HepG2 (cell line): ENCODE results near the gene SLC25A45. TPM values are rescaled to one million over a fixed set of nuclear protein-coding genes. Genes with fewer than 3 reads are reported as not detected.

ENCODE experiments used
- ATAC-seq: fragments of 200-7000 bp; cut with Tn5 transposase; 3 replicates; pipeline ENCODE4 v1.9.1; 2020; ENCODE audit warnings: mild to moderate bottlenecking, moderate library complexity
- BruUV-seq: library from RNA; stranded (reverse); fragments of 400-500 nt; replicated peaks from 2 replicates; lab custom pipeline; 2021; lab: Mats Ljungman, UMichigan
- CTCF ChIA-PET: fragments of 300-600 bp; formaldehyde crosslinking; extraction: SDS; loops from one replicate; lab custom pipeline; 2021; ENCODE audit warnings: low total read pairs, inconsistent platforms, low intra/inter-chr PET ratio; lab: Yijun Ruan, JAX
- POLR2A ChIA-PET: fragments of 350-600 bp; sonication (Branson Sonifier 250); formaldehyde crosslinking; loops from one replicate; lab custom pipeline; 2020; ENCODE audit warnings: antibody characterized with exemption, inconsistent platforms; lab: Yijun Ruan, JAX
- DNase-seq: peaks from one replicate; pipeline ENCODE4 v3.0.0-alpha.2; 2015; ENCODE audit warnings: low spot score
- FAIRE-seq: peaks from 3 replicates; lab custom pipeline; 2011; peaks lifted over from hg19 to GRCh38; lab: Jason Lieb, UNC
- H2AFZ ChIP-seq: one replicate; pipeline ENCODE4 v1.6.1; 2011; ENCODE audit warnings: low read length, inconsistent platforms
- H3K27ac ChIP-seq: fragments of 300-600 bp; 3 replicates; pipeline ENCODE4 v1.8.0; 2011; ENCODE audit warnings: mixed run types, mild to moderate bottlenecking, mixed read lengths, low read length, inconsistent platforms; ENCODE audit not compliant: insufficient read depth; ENCODE audit errors: extremely low read length
- H3K27me3 ChIP-seq, 2 experiments: fragments of 200-600 bp in 1 of 2; 2 replicates in 1 of 2; 3 replicates in 1 of 2; pipeline versions ENCODE4 v1.6.0 to v1.8.0; 2011; ENCODE audit warnings: low read length in 2 of 2, mild to moderate bottlenecking in 2 of 2, moderate library complexity in 2 of 2, inconsistent platforms in 1 of 2; ENCODE audit not compliant: insufficient read depth in 2 of 2, control insufficient read depth in 1 of 2
- H3K36me3 ChIP-seq, 2 experiments: fragments of 200-600 bp in 1 of 2; replicated peaks in 1 of 2; 2 replicates in 1 of 2; 3 replicates in 1 of 2; pipeline versions ENCODE4 v1.5.1 to v1.8.0; 2011; ENCODE audit warnings: low read length in 2 of 2, inconsistent platforms in 1 of 2; ENCODE audit not compliant: insufficient read depth in 2 of 2, control insufficient read depth in 1 of 2
- H3K4me1 ChIP-seq: 2 replicates; pipeline ENCODE4 v1.5.1; 2012; ENCODE audit warnings: low read length, inconsistent platforms; ENCODE audit not compliant: insufficient read depth
- H3K4me2 ChIP-seq: 2 replicates; pipeline ENCODE4 v1.6.0; 2011; ENCODE audit warnings: low read depth, low read length, inconsistent platforms
- H3K4me3 ChIP-seq, 3 experiments: fragments of 200-600 bp in 1 of 3; sonication (generic), shearing (Covaris generic) in 1 of 3; replicated peaks in 1 of 3; 2 replicates each; pipeline ENCODE4 v1.5.1; 2011 to 2016; ENCODE audit warnings: low read length in 3 of 3, inconsistent platforms in 2 of 3, low read depth in 2 of 3, mild to moderate bottlenecking in 2 of 3, control low read depth in 1 of 3, mixed read lengths in 1 of 3; ENCODE audit not compliant: insufficient read depth in 1 of 3
- H3K79me2 ChIP-seq: one replicate; pipeline ENCODE4 v1.6.1; 2011; ENCODE audit warnings: low read length, inconsistent platforms; ENCODE audit not compliant: insufficient read depth
- H3K9ac ChIP-seq: 2 replicates; pipeline ENCODE4 v1.6.0; 2011; ENCODE audit warnings: mild to moderate bottlenecking, low read depth, low read length, inconsistent platforms; ENCODE audit not compliant: insufficient read depth
- H3K9me3 ChIP-seq: 2 replicates; pipeline ENCODE4 v1.5.1; 2012; ENCODE audit warnings: mild to moderate bottlenecking, low read length
- H4K20me1 ChIP-seq: 2 replicates; pipeline ENCODE4 v1.6.0; 2011; ENCODE audit warnings: inconsistent platforms, mild to moderate bottlenecking, low read length, moderate library complexity; ENCODE audit not compliant: insufficient read depth
- DZIP1 ChIP-seq: sonication (generic); formaldehyde crosslinking; IDR thresholded peaks from 2 replicates; pipeline ENCODE4 v1.5.0; 2020; ENCODE audit warnings: mild to moderate bottlenecking, missing genetic modification reagents
- MLLT10 ChIP-seq: sonication (generic); formaldehyde crosslinking; IDR thresholded peaks from 2 replicates; pipeline ENCODE4 v1.4.0; 2020; ENCODE audit warnings: missing genetic modification reagents
- NFAT5 ChIP-seq: sonication (generic); formaldehyde crosslinking; IDR thresholded peaks from 2 replicates; pipeline ENCODE4 v1.4.0; 2020; ENCODE audit warnings: missing genetic modification reagents
- PCBP1 ChIP-seq: fragments of 200-400 bp; formaldehyde crosslinking; IDR thresholded peaks from 2 replicates; pipeline ENCODE4 v1.6.1; 2017; ENCODE audit warnings: mild to moderate bottlenecking, low read depth, low read length, borderline replicate concordance
- POLR2G ChIP-seq: fragments of 200-400 bp; formaldehyde crosslinking; IDR thresholded peaks from 2 replicates; pipeline ENCODE4 v1.6.1; 2018; ENCODE audit warnings: mild to moderate bottlenecking, low read depth, low read length, moderate library complexity
- PREB ChIP-seq: sonication (generic); formaldehyde crosslinking; IDR thresholded peaks from 2 replicates; pipeline ENCODE4 v1.4.0; 2020; ENCODE audit warnings: missing genetic modification reagents
- SATB2 ChIP-seq: sonication (generic); formaldehyde crosslinking; IDR thresholded peaks from 2 replicates; pipeline ENCODE4 v1.5.0; 2020; ENCODE audit warnings: missing genetic modification reagents
- SRY ChIP-seq: sonication (generic); formaldehyde crosslinking; IDR thresholded peaks from 2 replicates; pipeline ENCODE4 v1.8.0; 2022; ENCODE audit warnings: mild to moderate bottlenecking, missing genetic modification reagents
- XBP1 ChIP-seq: sonication (generic); formaldehyde crosslinking; IDR thresholded peaks from 2 replicates; pipeline ENCODE4 v1.5.0; 2020; ENCODE audit warnings: missing genetic modification reagents
- ZFP37 ChIP-seq: sonication (generic); formaldehyde crosslinking; IDR thresholded peaks from 2 replicates; pipeline ENCODE4 v1.4.0; 2020; ENCODE audit warnings: missing genetic modification reagents, borderline replicate concordance
- ZMYM3 ChIP-seq: sonication (generic); formaldehyde crosslinking; IDR thresholded peaks from 2 replicates; pipeline ENCODE4 v1.5.1; 2020; ENCODE audit warnings: mild to moderate bottlenecking, missing genetic modification reagents
- ZNF577 ChIP-seq: sonication (generic); formaldehyde crosslinking; IDR thresholded peaks from 2 replicates; pipeline ENCODE4 v1.4.0; 2020; ENCODE audit warnings: mild to moderate bottlenecking, low read depth, missing genetic modification reagents, borderline replicate concordance
- ZNF704 ChIP-seq: sonication (generic); formaldehyde crosslinking; IDR thresholded peaks from 2 replicates; pipeline ENCODE4 v1.8.1; 2023; ENCODE audit warnings: mild to moderate bottlenecking, inconsistent platforms, moderate library complexity, missing genetic modification reagents, borderline replicate concordance
- ZNF775 ChIP-seq: sonication (generic); formaldehyde crosslinking; IDR thresholded peaks from 2 replicates; pipeline ENCODE4 v1.4.0; 2020; ENCODE audit warnings: missing genetic modification reagents, mild to moderate bottlenecking, moderate library complexity, borderline replicate concordance
- WGBS: methylation state at CpG from one replicate; pipeline ENCODE4 v1.1.6; 2017; ENCODE audit warnings: low lambda C conversion rate; 5-methylcytosine and 5-hydroxymethylcytosine counted together
- in situ Hi-C: cut with HindIII; loops from 2 replicates; pipeline ENCODE4 v1.10.0; 2017; ENCODE audit warnings: low pct_unique_long_range_greater_than_20kb; ENCODE audit not compliant: extremely low pct_ligation_motif_present
- intact Hi-C: fragments of 100-400 bp; cut with micrococcal nuclease; formaldehyde crosslinking; loops from one replicate; pipeline ENCODE4 v1.10.0; 2022; ENCODE audit not compliant: unreplicated experiment
- polyA plus RNA-seq, 8 experiments: library from polyadenylated mRNA; depleted of rRNA in 3 of 8; stranded (reverse) in 7 of 8; unstranded in 1 of 8; fragments of >200 nt; fragmentation: Illumina TruSeq in 4 of 8; extraction: Trizol in 4 of 8; gene quantifications; 2 replicates each; pipeline versions ENCODE4 v1.2.1 to v1.2.3, GENCODE V29; 2011 to 2016; ENCODE audit warnings: low read depth in 4 of 8, missing spikeins in 1 of 8, mixed read lengths in 1 of 8; ENCODE audit not compliant: insufficient read depth in 1 of 8
- total RNA-seq, 5 experiments: library from RNA; depleted of rRNA; stranded (reverse); fragments of >200 nt; fragmentation: Illumina TruSeq; extraction: Trizol; gene quantifications; 2 replicates each; pipeline ENCODE4 v1.2.3, GENCODE V29; 2016; ENCODE audit warnings: low read depth in 1 of 5

SLC25A45 gene
- total and polyA plus RNA-seq, 2 of the 13 experiments (the other 11 are each of a cell fraction or from before 2014, with no cell fraction given): 1.2 to 3.4 TPM

GRCh38 chr11:65418431-65418680 lies 35.9 kb upstream of the SLC25A45 start:
- CTCF ChIA-PET: no interaction called here
- H3K4me3 ChIP-seq: peak overlapping the region; percentile 62 to 87 (median 64)
- H3K36me3 ChIP-seq: no peaks in the 10 kb centered on the region
- H3K79me2 ChIP-seq: peaks cover 46% of the 10 kb centered on the region
- in situ Hi-C loops (loop anchor here (5.0 kb wide), 1 partner anchor 36 kb away; the partner anchor contains the start of gene SLC25A45), intact Hi-C loops (loop anchor here (1.0 to 5.0 kb wide), 2 partner anchors 9 to 94 kb away; no protein-coding TSS in a partner anchor)
- FAIRE-seq: no peak
- no peaks in the 10 kb centered on the region; a peak in 1 of 5 replicates for H3K27me3 ChIP-seq
- 0% methylated on average over 2 of the region's 4 CpGs for WGBS
- ATAC-seq: peak; percentile 3
- H2AFZ ChIP-seq: no peak overlapping the region
- BruUV-seq: TSS peak; percentile 6
- peaks cover 67% of the 10 kb centered on the region for H3K4me1 ChIP-seq
- peaks cover 7% of the 10 kb centered on the region for H4K20me1 ChIP-seq
- H3K4me2 ChIP-seq: peak overlapping the region; percentile 99
- no peak for DNase-seq
- peak overlapping the region; percentile 100 for H3K27ac ChIP-seq
- POLR2A ChIA-PET: interaction anchor here (0.8 to 17.8 kb wide), 25 partner anchors 9 to 421 kb away, joined by 3 to 952 read pairs (median 20); partner anchors contain the start of genes BATF2, DPF2, EHBP1L1 and FRMD8
- no peaks in the 10 kb centered on the region for H3K9me3 ChIP-seq
- H3K9ac ChIP-seq: peak overlapping the region; percentile 100
- TF ChIP-seq ZNF775 (CRISPR knock-in tag) (0 out of 2 replicates have a peak, but pooled peaks have one; percentile 70), DZIP1 (CRISPR knock-in tag) (0 out of 2 replicates have a peak, but pooled peaks have one; percentile 89), PCBP1 (peak; percentile 98), ZNF577 (CRISPR knock-in tag) (no peak), MLLT10 (no peak), ZFP37 (CRISPR knock-in tag) (0 out of 2 replicates have a peak, but pooled peaks have one; percentile 57), POLR2G (peak; percentile 55; the same call in 1 of the 2 replicates), NFAT5 (peak; percentile 70; the same call in 1 of the 2 replicates), ZNF704 (CRISPR knock-in tag) (peak; percentile 60; the same call in 1 of the 2 replicates), PREB (CRISPR knock-in tag) (no peak), ZMYM3 (CRISPR knock-in tag) (no peak), XBP1 (0 out of 2 replicates have a peak, but pooled peaks have one; percentile 72), SATB2 (CRISPR knock-in tag) (peak; percentile 83; the same call in 1 of the 2 replicates), SRY (CRISPR knock-in tag) (peak; percentile 27; the same call in 1 of the 2 replicates)
